Peyer's patch (tissue), 4 donors: Measurements from ENCODE around the gene MALL.

Experiments
- CTCF ChIP-seq, 6 experiments: fragments of 450-650 bp in 4 of 6; fragments of 200-600 bp in 2 of 6; sonication (generic) in 1 of 6; IDR thresholded peaks; one replicate each; pipeline ENCODE4 v1.5.1; 2017 to 2019; ENCODE audit warnings: antibody characterized with exemption in 6 of 6, mild to moderate bottlenecking in 3 of 6, moderate library complexity in 1 of 6
- POLR2A ChIP-seq, 2 donors: fragments of 450-650 bp; IDR thresholded peaks; one replicate each; pipeline ENCODE4 v1.5.1; 2017; ENCODE audit warnings: antibody characterized with exemption in 2 of 2, mild to moderate bottlenecking in 2 of 2, moderate library complexity in 2 of 2

DNA sequence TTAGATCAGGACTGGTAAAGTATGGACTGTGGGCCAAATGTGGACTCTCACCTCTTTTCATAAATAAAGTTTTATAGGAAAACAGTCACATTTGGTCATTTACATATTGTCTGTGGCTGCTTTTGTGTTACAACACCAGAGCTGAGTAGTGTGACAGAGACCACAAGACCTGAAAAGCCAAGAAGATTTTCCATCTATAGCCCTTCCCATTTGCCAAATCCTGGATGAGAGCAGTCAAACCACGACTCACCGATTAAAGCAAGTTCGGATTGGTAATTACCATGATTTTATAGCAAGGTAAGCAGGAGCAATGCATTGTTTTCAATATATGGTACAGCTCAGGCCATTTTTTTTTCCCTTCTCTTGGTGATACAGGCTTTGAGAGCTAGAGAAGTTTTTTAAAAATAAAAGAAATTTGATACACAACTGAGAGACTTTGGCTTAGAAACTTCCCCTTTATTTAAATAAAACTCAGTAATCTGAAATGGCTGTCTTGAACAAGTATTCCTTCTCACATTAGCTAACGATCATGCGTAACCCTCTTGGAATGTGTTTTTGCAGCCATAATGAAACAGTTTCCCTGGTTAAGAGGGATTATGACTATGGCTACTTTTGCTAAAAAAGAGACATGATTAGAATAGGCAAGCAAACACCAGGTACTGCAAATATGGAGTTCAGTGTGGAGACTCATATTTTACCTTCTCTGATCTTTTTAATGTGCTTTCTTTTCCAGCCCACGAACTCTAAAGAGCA is 9.5 kb upstream of the MALL start:
- TF ChIP-seq CTCF (IDR thresholded peaks at IDR 0.05) (no peak), POLR2A (IDR thresholded peaks at IDR 0.05) (no peak)
